Smooth muscle cell (in vitro differentiated cells): ENCODE data around the gene MICALL2. TPM values are rescaled to one million over a fixed set of nuclear protein-coding genes. Genes with fewer than 3 reads are reported as not detected.

Experiments used
- DNase-seq: peaks from one replicate; lab custom pipeline; 2025; ENCODE audit not compliant: unreplicated experiment; lab: John Stamatoyannopoulos, UW
- H2AFZ ChIP-seq: fragments of 200-600 bp; sonication (generic); 2 replicates; pipeline ENCODE4 v1.6.0; 2016; ENCODE audit warnings: antibody characterized with exemption, low read depth, mild to moderate bottlenecking
- H3F3A ChIP-seq: fragments of 200-600 bp; sonication (generic); 2 replicates; pipeline ENCODE4 v1.6.0; 2017; ENCODE audit warnings: antibody characterized with exemption, low read depth
- H3K27ac ChIP-seq: fragments of 200-600 bp; sonication (generic); 2 replicates; pipeline ENCODE4 v1.5.1; 2016; ENCODE audit warnings: low read depth, mild to moderate bottlenecking
- H3K27me3 ChIP-seq: fragments of 200-600 bp; sonication (generic); 2 replicates; pipeline ENCODE4 v1.6.1; 2016; ENCODE audit warnings: low read depth, mild to moderate bottlenecking
- H3K36me3 ChIP-seq: fragments of 200-600 bp; sonication (generic); 2 replicates; pipeline ENCODE4 v1.5.1; 2016; ENCODE audit warnings: low read depth
- H3K4me1 ChIP-seq: fragments of 200-600 bp; sonication (generic); 2 replicates; pipeline ENCODE4 v1.5.1; 2016; ENCODE audit warnings: low read depth
- H3K4me2 ChIP-seq: fragments of 200-600 bp; sonication (generic); 2 replicates; pipeline ENCODE4 v1.6.0; 2016; ENCODE audit warnings: mild to moderate bottlenecking
- H3K4me3 ChIP-seq: fragments of 200-600 bp; sonication (generic); 2 replicates; pipeline ENCODE4 v1.5.1; 2016; ENCODE audit warnings: mild to moderate bottlenecking
- H3K79me2 ChIP-seq: fragments of 200-600 bp; sonication (generic); 2 replicates; pipeline ENCODE4 v1.6.0; 2016; ENCODE audit warnings: low read depth, mild to moderate bottlenecking
- H3K9ac ChIP-seq: fragments of 200-600 bp; sonication (generic); 2 replicates; pipeline ENCODE4 v1.6.0; 2016; ENCODE audit warnings: low read depth
- H3K9me3 ChIP-seq: fragments of 200-600 bp; sonication (generic); replicated peaks from 2 replicates; pipeline ENCODE4 v1.5.1; 2016; ENCODE audit warnings: low read depth
- H4K20me1 ChIP-seq: fragments of 200-600 bp; sonication (generic); 2 replicates; pipeline ENCODE4 v1.6.0; 2016; ENCODE audit warnings: low read depth
- CTCF ChIP-seq: fragments of 200-600 bp; sonication (generic); IDR thresholded peaks from 2 replicates; pipeline ENCODE4 v1.5.1; 2017; ENCODE audit warnings: borderline replicate concordance, mild to moderate bottlenecking, antibody characterized with exemption; ENCODE audit not compliant: insufficient read depth, poor library complexity, severe bottlenecking
- WGBS: methylation state at CpG from one replicate; pipeline ENCODE4 v1.1.7; 2016; ENCODE audit warnings: low lambda C conversion rate; 5-methylcytosine and 5-hydroxymethylcytosine counted together
- polyA plus RNA-seq: library from polyadenylated mRNA; unstranded; fragments of >200 nt; fragmentation: Nextera tagmentation; extraction: Ambion mirVana; gene quantifications from 2 replicates; pipeline ENCODE4 v1.2.1, GENCODE V29; 2016
- total RNA-seq: library from RNA; depleted of rRNA; stranded (reverse); fragments of >200 nt; gene quantifications from 2 replicates; pipeline ENCODE4 v1.2.3, GENCODE V29; 2014

Gene MICALL2
- total and polyA plus RNA-seq, 2 experiments from 2014 or later = 4.2 to 18.9 TPM

- Histone ChIP-seq H3K79me2 (no peaks in the 10 kb centered on the region), H3K36me3 (no peaks in the 10 kb centered on the region), H3K9ac (no peak overlapping the region), H4K20me1 (no peaks in the 10 kb centered on the region), H3K4me2 (no peak overlapping the region), H2AFZ (no peak overlapping the region), H3K27me3 (peaks cover 59% of the 10 kb centered on the region), H3K4me3 (no peak overlapping the region), H3F3A (no peaks in the 10 kb centered on the region), H3K4me1 (no peaks in the 10 kb centered on the region), H3K27ac (no peak overlapping the region), H3K9me3 (no peaks in the 10 kb centered on the region)
- 65% methylated on average over 11 of the region's 11 CpGs for WGBS
- no peak for TF ChIP-seq CTCF
- DNase-seq = no peak
Measured at GRCh38 chr7:1402791-1403637, 56.3 kb downstream of the MICALL2 start.

- no peak overlapping the region for H3K9ac ChIP-seq
- H3K27ac ChIP-seq = no peak overlapping the region
- DNase-seq = no peak
- H2AFZ ChIP-seq = no peak overlapping the region
- WGBS = 88% methylated on average over 12 of the region's 12 CpGs
- H3K27me3 ChIP-seq = peaks cover 59% of the 10 kb centered on the region
- H3K79me2 ChIP-seq = no peaks in the 10 kb centered on the region
- H4K20me1 ChIP-seq = no peaks in the 10 kb centered on the region
- no peak overlapping the region for H3K4me2 ChIP-seq
- TF ChIP-seq CTCF = no peak
- no peak overlapping the region for H3K4me3 ChIP-seq
- H3K9me3 ChIP-seq = no peaks in the 10 kb centered on the region
- no peaks in the 10 kb centered on the region for H3F3A ChIP-seq
- H3K4me1 ChIP-seq = no peaks in the 10 kb centered on the region
- no peaks in the 10 kb centered on the region for H3K36me3 ChIP-seq
Measured at GRCh38 chr7:1402110-1402790, 57.0 kb downstream of the MICALL2 start.

- Histone ChIP-seq H3K27me3 (peaks cover 55% of the 10 kb centered on the region), H2AFZ (no peak overlapping the region), H3K9ac (no peak overlapping the region), H3F3A (no peaks in the 10 kb centered on the region), H4K20me1 (no peaks in the 10 kb centered on the region), H3K4me1 (no peaks in the 10 kb centered on the region), H3K27ac (no peak overlapping the region), H3K4me2 (no peak overlapping the region), H3K36me3 (no peaks in the 10 kb centered on the region), H3K4me3 (no peak overlapping the region), H3K9me3 (no peaks in the 10 kb centered on the region), H3K79me2 (no peaks in the 10 kb centered on the region)
- WGBS = 57% methylated on average over 18 of the region's 18 CpGs
- DNase-seq = no peak
- no peak for TF ChIP-seq CTCF
Measured at GRCh38 chr7:1401011-1401410, 58.3 kb downstream of the MICALL2 start.
